ENCODE results near the gene CHCHD10. TPM values are rescaled to one million over a fixed set of nuclear protein-coding genes. Genes with fewer than 3 reads are reported as not detected.

The CHCHD10 gene
- total and polyA plus RNA-seq, 2 of the 13 experiments (the other 11 are each of a cell fraction or from before 2014, with no cell fraction given): 37.0 to 62.8 TPM

- TF ChIP-seq ZHX2 (IDR thresholded peaks at IDR 0.05; ENCODE audit: low read depth) (peak; percentile 37; the same call in 1 of the 2 replicates), ZHX2 (CRISPR knock-in tag; IDR thresholded peaks at IDR 0.05; ENCODE audit: borderline replicate concordance) (no peak), ZNF101 (CRISPR knock-in tag; IDR thresholded peaks at IDR 0.05; ENCODE audit: borderline replicate concordance, low read depth) (no peak), ZNF550 (CRISPR knock-in tag; IDR thresholded peaks at IDR 0.05; ENCODE audit: borderline replicate concordance) (no peak), JARID2 (CRISPR knock-in tag; IDR thresholded peaks at IDR 0.05; ENCODE audit: insufficient replicate concordance) (no peak), HDAC1 (CRISPR knock-in tag; IDR thresholded peaks at IDR 0.05) (peak; percentile 84), ZNF431 (CRISPR knock-in tag; IDR thresholded peaks at IDR 0.05; ENCODE audit: borderline replicate concordance, low read depth) (peak; percentile 91), ATAD3A (CRISPR knock-in tag; IDR thresholded peaks at IDR 0.05) (no peak), ZIK1 (CRISPR knock-in tag; IDR thresholded peaks at IDR 0.05; ENCODE audit: borderline replicate concordance, low read depth) (peak; percentile 59; the same call in 1 of the 2 replicates), CENPX (CRISPR knock-in tag; IDR thresholded peaks at IDR 0.05) (no peak), EEA1 (CRISPR knock-in tag; IDR thresholded peaks at IDR 0.05; ENCODE audit: borderline replicate concordance) (no peak), ZSCAN22 (CRISPR knock-in tag; IDR thresholded peaks at IDR 0.05) (peak; percentile 68; the same call in 1 of the 2 replicates), ZSCAN20 (CRISPR knock-in tag; IDR thresholded peaks at IDR 0.05; ENCODE audit: borderline replicate concordance) (no peak), THAP9 (CRISPR knock-in tag; IDR thresholded peaks at IDR 0.05; ENCODE audit: borderline replicate concordance) (peak; percentile 46; the same call in 1 of the 2 replicates), ATF7-NPFF (CRISPR knock-in tag; IDR thresholded peaks at IDR 0.05; ENCODE audit: low read depth) (no peak; the same call in 1 of the 2 replicates), TP53 (CRISPR knock-in tag; conservative IDR thresholded peaks at IDR 0.05) (0 out of 2 replicates have a peak, but pooled peaks have one; percentile 1), ZFP91 (CRISPR knock-in tag; IDR thresholded peaks at IDR 0.05; ENCODE audit: borderline replicate concordance) (peak; percentile 88), MEF2D (CRISPR knock-in tag; IDR thresholded peaks at IDR 0.05) (peak; percentile 43; the same call in 1 of the 2 replicates)
Observed at GRCh38 chr22:23767673-23768548, at the start of gene CHCHD10 (continued).
